WTC11 (cell line): ENCODE data around the gene USP17L30.
"Not testable (repeated sequence)": the region's sequence is repeated elsewhere in the genome, so short reads cannot be mapped to it uniquely, and the experiment has no call there.

Experiments
- ATF3 ChIP-seq: sonication (generic); formaldehyde crosslinking; conservative IDR thresholded peaks from 2 replicates; pipeline ENCODE4 v1.8.1; 2022; ENCODE audit warnings: mild to moderate bottlenecking, missing genetic modification reagents
- CBFB ChIP-seq: sonication (generic); formaldehyde crosslinking; IDR thresholded peaks from 2 replicates; pipeline ENCODE4 v1.8.1; 2022; ENCODE audit warnings: mild to moderate bottlenecking, low read depth, missing genetic modification reagents
- CREB1 ChIP-seq: sonication (generic); formaldehyde crosslinking; IDR thresholded peaks from 2 replicates; pipeline ENCODE4 v1.8.0; 2023; ENCODE audit warnings: mild to moderate bottlenecking, missing genetic modification reagents
- CTCF ChIP-seq: fragments of 200-600 bp; IDR thresholded peaks from 2 replicates; pipeline ENCODE4 v1.8.0; 2022; ENCODE audit warnings: antibody characterized with exemption
- ETV6 ChIP-seq: sonication (generic); formaldehyde crosslinking; IDR thresholded peaks from 2 replicates; pipeline ENCODE4 v1.8.1; 2022; ENCODE audit warnings: mild to moderate bottlenecking, missing genetic modification reagents
- FOXJ3 ChIP-seq: sonication (generic); formaldehyde crosslinking; IDR thresholded peaks from 2 replicates; pipeline ENCODE4 v1.9.0; 2021; ENCODE audit warnings: missing genetic modification reagents, mild to moderate bottlenecking, borderline replicate concordance
- PREB ChIP-seq: sonication (generic); formaldehyde crosslinking; IDR thresholded peaks from 2 replicates; pipeline ENCODE4 v1.8.1; 2022; ENCODE audit warnings: mild to moderate bottlenecking, missing genetic modification reagents, moderate library complexity, borderline replicate concordance
- SMAD4 ChIP-seq: sonication (generic); formaldehyde crosslinking; IDR thresholded peaks from 2 replicates; pipeline ENCODE4 v1.8.0; 2022; ENCODE audit warnings: mild to moderate bottlenecking, missing genetic modification reagents
- TCF7 ChIP-seq: sonication (generic); formaldehyde crosslinking; IDR thresholded peaks from 2 replicates; pipeline ENCODE4 v1.8.0; 2022; ENCODE audit warnings: mild to moderate bottlenecking, low read depth, missing genetic modification reagents, moderate library complexity
- ZBTB43 ChIP-seq: sonication (generic); formaldehyde crosslinking; IDR thresholded peaks from 2 replicates; pipeline ENCODE4 v1.8.1; 2023; ENCODE audit warnings: mild to moderate bottlenecking, missing genetic modification reagents
- TF ChIP-seq, protein P1 (sequence below): sonication (generic); formaldehyde crosslinking; IDR thresholded peaks from 2 replicates; pipeline ENCODE4 v1.8.0; 2022; ENCODE audit warnings: mild to moderate bottlenecking, missing genetic modification reagents
- TF ChIP-seq, protein P2 (sequence below): sonication (generic); formaldehyde crosslinking; IDR thresholded peaks from 2 replicates; pipeline ENCODE4 v1.8.0; 2022; ENCODE audit warnings: mild to moderate bottlenecking, missing genetic modification reagents

- TF ChIP-seq, protein P1, sequence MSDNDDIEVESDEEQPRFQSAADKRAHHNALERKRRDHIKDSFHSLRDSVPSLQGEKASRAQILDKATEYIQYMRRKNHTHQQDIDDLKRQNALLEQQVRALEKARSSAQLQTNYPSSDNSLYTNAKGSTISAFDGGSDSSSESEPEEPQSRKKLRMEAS = not testable (repeated sequence)
- TF ChIP-seq PREB (CRISPR knock-in tag); CTCF; SMAD4 (CRISPR knock-in tag); CBFB; CREB1; ATF3 (CRISPR knock-in tag); TCF7 (CRISPR knock-in tag); ZBTB43 (CRISPR knock-in tag); FOXJ3 (CRISPR knock-in tag); ETV6 (CRISPR knock-in tag): not testable (repeated sequence)
- TF ChIP-seq, protein P2, sequence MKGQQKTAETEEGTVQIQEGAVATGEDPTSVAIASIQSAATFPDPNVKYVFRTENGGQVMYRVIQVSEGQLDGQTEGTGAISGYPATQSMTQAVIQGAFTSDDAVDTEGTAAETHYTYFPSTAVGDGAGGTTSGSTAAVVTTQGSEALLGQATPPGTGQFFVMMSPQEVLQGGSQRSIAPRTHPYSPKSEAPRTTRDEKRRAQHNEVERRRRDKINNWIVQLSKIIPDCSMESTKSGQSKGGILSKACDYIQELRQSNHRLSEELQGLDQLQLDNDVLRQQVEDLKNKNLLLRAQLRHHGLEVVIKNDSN (CRISPR knock-in tag) = not testable (repeated sequence)
These were observed 33.3 kb upstream of the USP17L30 start, which contains the start of gene USP17L25 for GRCh38 chr4:9329611-9330010.
